K562 (cell line): ENCODE data around the gene NOTCH1. TPM values are rescaled to one million over a fixed set of nuclear protein-coding genes. Genes with fewer than 3 reads are reported as not detected.
A peak's percentile ranks its signal among the peaks of the same experiment; 100 is the strongest.

Experiments
- ATAC-seq: fragments of 200-7000 bp; cut with Tn5 transposase; 3 replicates; pipeline ENCODE4 v1.9.1; 2020; ENCODE audit warnings: moderate library complexity
- BruUV-seq: library from RNA; stranded (reverse); fragments of 400-500 nt; replicated peaks from 2 replicates; lab custom pipeline; 2021; lab: Mats Ljungman, UMichigan
- CTCF ChIA-PET: fragments of 300-600 bp; formaldehyde crosslinking; extraction: SDS; loops from one replicate; lab custom pipeline; 2021; ENCODE audit warnings: low intra/inter-chr PET ratio; lab: Yijun Ruan, JAX
- POLR2A ChIA-PET: fragments of 300-600, 350-650 bp; sonication (Branson Sonifier 250); formaldehyde crosslinking; extraction: SDS; loops from one replicate; lab custom pipeline; 2021; ENCODE audit warnings: antibody characterized with exemption, inconsistent platforms; lab: Yijun Ruan, JAX
- DNase-seq, 4 experiments: peaks; one replicate each; pipeline versions ENCODE4 v3.0.0 to v3.0.0-alpha.2; 2011 to 2018; ENCODE audit warnings: low spot score in 3 of 4, mixed read lengths in 3 of 4; ENCODE audit errors: extremely low read depth in 1 of 4
- FAIRE-seq: peaks from 2 replicates; lab custom pipeline; 2011; peaks lifted over from hg19 to GRCh38; lab: Jason Lieb, UNC
- H2AFZ ChIP-seq: 2 replicates; pipeline ENCODE4 v1.6.0; 2011; ENCODE audit warnings: low read depth, low read length, control low read depth, inconsistent platforms
- H3K27ac ChIP-seq: fragments of 200-600 bp; 3 replicates; pipeline ENCODE4 v1.8.0; 2011; ENCODE audit warnings: low read depth, mild to moderate bottlenecking, control low read depth, inconsistent platforms, low read length, moderate library complexity, mixed read lengths; ENCODE audit errors: extremely low read depth
- H3K27me3 ChIP-seq, 2 experiments: fragments of 300-600 bp in 1 of 2; 2 replicates in 1 of 2; 3 replicates in 1 of 2; pipeline versions ENCODE4 v1.6.0 to v1.8.0; 2011; ENCODE audit warnings: inconsistent platforms in 2 of 2, low read length in 2 of 2, mild to moderate bottlenecking in 1 of 2, mixed read lengths in 1 of 2, moderate library complexity in 1 of 2; ENCODE audit not compliant: control insufficient read depth in 2 of 2, insufficient read depth in 2 of 2
- H3K36me3 ChIP-seq: fragments of 300-600 bp; 3 replicates; pipeline ENCODE4 v1.8.0; 2011; ENCODE audit warnings: mild to moderate bottlenecking, low read length, inconsistent platforms; ENCODE audit not compliant: control insufficient read depth, insufficient read depth
- H3K4me1 ChIP-seq, 2 experiments: fragments of 200-600 bp in 1 of 2; replicated peaks in 1 of 2; 2 replicates in 1 of 2; 3 replicates in 1 of 2; pipeline versions ENCODE4 v1.5.1 to v1.8.0; 2011; ENCODE audit warnings: inconsistent platforms in 2 of 2, low read length in 2 of 2, mild to moderate bottlenecking in 1 of 2, mixed read lengths in 1 of 2, moderate library complexity in 1 of 2; ENCODE audit not compliant: control insufficient read depth in 2 of 2, insufficient read depth in 2 of 2
- H3K4me2 ChIP-seq: 2 replicates; pipeline ENCODE4 v1.6.1; 2011; ENCODE audit warnings: low read length, control low read depth, inconsistent platforms, mixed read lengths; ENCODE audit not compliant: insufficient read depth
- H3K4me3 ChIP-seq: fragments of 200-600 bp; sonication (generic), shearing (Covaris generic); 2 replicates; pipeline ENCODE4 v1.5.1; 2016; ENCODE audit warnings: control low read depth, inconsistent platforms
- H3K79me2 ChIP-seq: fragments of 200-600 bp; 3 replicates; pipeline ENCODE4 v1.8.0; 2011; ENCODE audit warnings: low read length, inconsistent platforms; ENCODE audit not compliant: control insufficient read depth, insufficient read depth
- H3K9ac ChIP-seq, 2 experiments: 2 replicates each; pipeline versions ENCODE4 v1.6.0 to v1.6.1; 2011; ENCODE audit warnings: low read depth in 2 of 2, low read length in 2 of 2, control low read depth in 1 of 2, inconsistent platforms in 1 of 2, mild to moderate bottlenecking in 1 of 2, mixed read lengths in 1 of 2; ENCODE audit not compliant: insufficient read depth in 1 of 2
- H3K9me1 ChIP-seq: one replicate; pipeline ENCODE4 v1.6.0; 2011; ENCODE audit warnings: inconsistent platforms, mild to moderate bottlenecking, low read length, moderate library complexity; ENCODE audit not compliant: control insufficient read depth, insufficient read depth
- H3K9me3 ChIP-seq: replicated peaks from 2 replicates; pipeline ENCODE4 v1.5.1; 2011; ENCODE audit warnings: low read depth, low read length, inconsistent platforms; ENCODE audit not compliant: control insufficient read depth, insufficient read depth
- H4K20me1 ChIP-seq: replicated peaks from 2 replicates; pipeline ENCODE4 v1.6.1; 2011; ENCODE audit warnings: low read length, inconsistent platforms, mixed read lengths; ENCODE audit not compliant: control insufficient read depth, insufficient read depth
- CCNT2 ChIP-seq: IDR thresholded peaks from 2 replicates; pipeline ENCODE4 v1.6.1; 2011; ENCODE audit warnings: borderline replicate concordance, low read depth, mild to moderate bottlenecking, moderate library complexity, mixed read lengths, low read length; ENCODE audit not compliant: insufficient read length; ENCODE audit errors: extremely low read depth
- DDX20 ChIP-seq: fragments of 450-650 bp; IDR thresholded peaks from 2 replicates; pipeline ENCODE4 v1.6.1; 2016; ENCODE audit warnings: missing genetic modification characterization, low read depth, mild to moderate bottlenecking, missing compliant biosample characterization, moderate library complexity
- HMBOX1 ChIP-seq: sonication (generic); IDR thresholded peaks from 2 replicates; pipeline ENCODE4 v1.6.1; 2016
- HNRNPUL1 ChIP-seq: fragments of 200-400 bp; formaldehyde crosslinking; IDR thresholded peaks from 2 replicates; pipeline ENCODE4 v1.6.1; 2017; ENCODE audit warnings: low read length
- MNT ChIP-seq, 2 experiments: fragments of 450-650 bp; conservative IDR thresholded peaks; 2 replicates each; pipeline ENCODE4 v1.6.1; 2017; ENCODE audit warnings: mild to moderate bottlenecking in 2 of 2, moderate library complexity in 2 of 2
- MYNN ChIP-seq, 2 experiments: sonication (generic); formaldehyde crosslinking in 1 of 2; IDR thresholded peaks; 2 replicates each; pipeline versions ENCODE4 v1.5.0 to v1.6.1; 2016 to 2020; ENCODE audit warnings: antibody characterized with exemption in 1 of 2, missing genetic modification reagents in 1 of 2
- NFE2 ChIP-seq: IDR thresholded peaks from 2 replicates; pipeline ENCODE4 v1.6.1; 2014; ENCODE audit warnings: antibody characterized with exemption, low read depth
- SNRNP70 ChIP-seq: fragments of 200-400 bp; formaldehyde crosslinking; optimal IDR thresholded peaks from 2 replicates; pipeline ENCODE3; 2017; ENCODE audit warnings: low read depth, low read length
- THRB ChIP-seq: fragments of 450-650 bp; formaldehyde crosslinking; conservative IDR thresholded peaks from 2 replicates; pipeline ENCODE4 v1.4.0; 2022; ENCODE audit warnings: mild to moderate bottlenecking, missing genetic modification characterization
- ZC3H4 ChIP-seq: sonication (generic); formaldehyde crosslinking; IDR thresholded peaks from 2 replicates; pipeline ENCODE4 v1.9.0; 2021; ENCODE audit warnings: missing genetic modification reagents, borderline replicate concordance
- WGBS: fragments of 100-300 bp; shearing (Covaris generic); methylation state at CpG from one replicate; pipeline ENCODE4 v1.1.6; 2016; ENCODE audit warnings: low coverage, mixed read lengths; ENCODE audit not compliant: insufficient coverage; ENCODE audit errors: missing lambda C conversion rate; 5-methylcytosine and 5-hydroxymethylcytosine counted together
- in situ Hi-C: fragments of 300-500 bp; cut with MboI; formaldehyde crosslinking; loops from 4 replicates; pipeline ENCODE4 v1.15.0; 2018; ENCODE audit warnings: inconsistent platforms, mixed read lengths
- intact Hi-C: fragments of 100-400 bp; cut with micrococcal nuclease; formaldehyde crosslinking; loops from 2 replicates; pipeline ENCODE4 v1.14.2; 2022
- polyA plus RNA-seq, 8 experiments: library from polyadenylated mRNA; depleted of rRNA in 4 of 8; stranded (reverse) in 5 of 8; unstranded in 3 of 8; fragments of >200 nt; fragmentation: Nextera tagmentation in 2 of 8; fragmentation: Illumina TruSeq in 1 of 8; extraction: Ambion mirVana in 2 of 8; extraction: Trizol in 1 of 8; gene quantifications; 2 replicates each; pipeline versions ENCODE4 v1.2.1 to v1.2.3, GENCODE V29; 2011 to 2014; ENCODE audit warnings: inconsistent platforms in 1 of 8, missing spikeins in 1 of 8
- total RNA-seq, 7 experiments: library from RNA; depleted of rRNA in 6 of 7; stranded (reverse); fragments of >200 nt in 6 of 7; fragmentation: Illumina TruSeq in 2 of 7; extraction: Trizol in 2 of 7; gene quantifications; 2 replicates each; pipeline versions ENCODE4 v1.2.1 to v1.2.3, GENCODE V29; 2011 to 2021; ENCODE audit warnings: low replicate concordance in 1 of 7

NOTCH1 gene
- total and polyA plus RNA-seq, 9 of the 15 experiments (the other 6 are each of a cell fraction or from before 2014, with no cell fraction given), result 0.03 to 31.4 (median 2.3) TPM

- Histone ChIP-seq H2AFZ (no peak overlapping the region), H3K9me3 (no peaks in the 10 kb centered on the region), H3K27me3 (no peaks in the 10 kb centered on the region), H3K79me2 (no peaks in the 10 kb centered on the region), H3K27ac (no peak overlapping the region), H3K36me3 (peaks cover 24% of the 10 kb centered on the region; the same call in 1 of the 3 replicates), H3K9ac (peak overlapping the region in 1 of 2 experiments; percentile 68; a peak in 2 of 4 replicates), H3K4me3 (no peak overlapping the region), H3K4me1 (peaks cover 0 to 66% of the 10 kb centered on the region in 2 experiments; a peak in 2 of 5 replicates), H3K4me2 (no peak overlapping the region), H3K9me1 (no peaks in the 10 kb centered on the region), H4K20me1 (no peaks in the 10 kb centered on the region)
- FAIRE-seq (no peak), ATAC-seq (peak; percentile 42), DNase-seq (no peak)
- ChIA-PET POLR2A (interaction anchor here (0.6 kb wide), 1 partner anchor 30 kb away, joined by 5 read pairs; no protein-coding TSS in a partner anchor), CTCF (no interaction called here)
- intact Hi-C loops, result no loop called here
- 69% methylated on average over 9 of the region's 10 CpGs for WGBS
- in situ Hi-C loops, result no loop called here
- BruUV-seq, result no TSS peak
- TF ChIP-seq CCNT2 (no peak), NFE2 (peak; percentile 11; the same call in 1 of the 2 replicates)
Measured at GRCh38 chr9:136521537-136521936, 24.3 kb downstream of the NOTCH1 start.

GRCh38 chr9:136520053-136520540 lies 25.8 kb downstream of the NOTCH1 start:
- H3K79me2 ChIP-seq, result no peaks in the 10 kb centered on the region
- in situ Hi-C loops (no loop called here), intact Hi-C loops (no loop called here)
- no peaks in the 10 kb centered on the region for H3K9me1 ChIP-seq
- CTCF ChIA-PET, result no interaction called here
- H3K4me1 ChIP-seq, result peaks cover 0 to 66% of the 10 kb centered on the region in 2 experiments; a peak in 2 of 5 replicates
- H4K20me1 ChIP-seq, result no peaks in the 10 kb centered on the region
- ATAC-seq (no peak), DNase-seq (no peak), FAIRE-seq (no peak)
- peak overlapping the region in 1 of 2 experiments; percentile 35; a peak in 1 of 4 replicates for H3K9ac ChIP-seq
- 90% methylated on average over 19 of the region's 20 CpGs for WGBS
- H2AFZ ChIP-seq, result no peak overlapping the region
- POLR2A ChIA-PET, result no interaction called here
- no peak overlapping the region for H3K27ac ChIP-seq
- no peaks in the 10 kb centered on the region for H3K27me3 ChIP-seq
- no TSS peak for BruUV-seq
- no peaks in the 10 kb centered on the region for H3K9me3 ChIP-seq
- H3K4me3 ChIP-seq, result no peak overlapping the region
- peaks cover 28% of the 10 kb centered on the region; the same call in 1 of the 3 replicates for H3K36me3 ChIP-seq
- no peak overlapping the region for H3K4me2 ChIP-seq
- no peak for TF ChIP-seq HNRNPUL1
- no peak for TF ChIP-seq SNRNP70
- TF ChIP-seq HMBOX1, result no peak
- no peak for TF ChIP-seq ZC3H4
- TF ChIP-seq THRB, result no peak
- TF ChIP-seq MNT (conservative IDR thresholded peaks at IDR 0.05), result no peak
- TF ChIP-seq MYNN (IDR thresholded peaks at IDR 0.05), result no peak
- no peak for TF ChIP-seq MYNN (CRISPR knock-in tag; IDR thresholded peaks at IDR 0.05)
- TF ChIP-seq DDX20 (tag), result no peak
